ENCODE results near the gene GLB1L2.

DNA sequence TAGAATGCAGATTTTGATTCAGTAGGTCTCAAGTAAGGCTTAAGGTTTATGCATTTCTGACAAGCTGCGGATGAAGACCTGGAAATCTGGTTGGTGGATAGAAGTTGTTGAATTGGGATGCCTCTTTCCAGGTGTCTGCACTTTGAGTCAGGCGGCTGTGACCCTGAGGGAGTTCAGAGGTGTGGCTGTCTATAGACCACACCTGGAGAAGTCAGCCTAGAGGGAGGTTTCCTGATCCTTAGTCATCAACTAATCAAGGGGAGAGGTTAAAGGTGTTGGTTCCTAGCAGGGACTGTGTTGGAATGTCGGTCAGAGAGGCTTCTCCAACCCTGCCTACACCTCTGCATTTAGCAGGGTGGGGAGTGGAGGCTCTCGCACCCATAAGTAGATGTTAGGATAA is 8.0 kb downstream of the GLB1L2 start:
- TF ChIP-seq POLR2A (IDR thresholded peaks at IDR 0.05): no peak
- TF ChIP-seq, protein P1, sequence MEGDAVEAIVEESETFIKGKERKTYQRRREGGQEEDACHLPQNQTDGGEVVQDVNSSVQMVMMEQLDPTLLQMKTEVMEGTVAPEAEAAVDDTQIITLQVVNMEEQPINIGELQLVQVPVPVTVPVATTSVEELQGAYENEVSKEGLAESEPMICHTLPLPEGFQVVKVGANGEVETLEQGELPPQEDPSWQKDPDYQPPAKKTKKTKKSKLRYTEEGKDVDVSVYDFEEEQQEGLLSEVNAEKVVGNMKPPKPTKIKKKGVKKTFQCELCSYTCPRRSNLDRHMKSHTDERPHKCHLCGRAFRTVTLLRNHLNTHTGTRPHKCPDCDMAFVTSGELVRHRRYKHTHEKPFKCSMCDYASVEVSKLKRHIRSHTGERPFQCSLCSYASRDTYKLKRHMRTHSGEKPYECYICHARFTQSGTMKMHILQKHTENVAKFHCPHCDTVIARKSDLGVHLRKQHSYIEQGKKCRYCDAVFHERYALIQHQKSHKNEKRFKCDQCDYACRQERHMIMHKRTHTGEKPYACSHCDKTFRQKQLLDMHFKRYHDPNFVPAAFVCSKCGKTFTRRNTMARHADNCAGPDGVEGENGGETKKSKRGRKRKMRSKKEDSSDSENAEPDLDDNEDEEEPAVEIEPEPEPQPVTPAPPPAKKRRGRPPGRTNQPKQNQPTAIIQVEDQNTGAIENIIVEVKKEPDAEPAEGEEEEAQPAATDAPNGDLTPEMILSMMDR (IDR thresholded peaks at IDR 0.05): no peak

All from prostate gland (tissue), 2 donors.